ENCODE data around the gene BCL6.

The BCL6 gene

GRCh38 chr3:187737006-187737367 is 8.3 kb downstream of the BCL6 start:
- TF ChIP-seq SIN3A (IDR thresholded peaks at IDR 0.05; ENCODE audit: borderline replicate concordance, insufficient read depth, low read length) (no peak), FOXP2 (optimal IDR thresholded peaks at IDR 0.05; ENCODE audit: borderline replicate concordance, extremely low read depth, extremely low read length, insufficient read depth) (no peak), REST (IDR thresholded peaks at IDR 0.05; ENCODE audit: insufficient read depth in 1 of 2, low read depth in 2 of 2, low read length in 2 of 2) (no peak), POLR2AphosphoS5 (IDR thresholded peaks at IDR 0.05; ENCODE audit: low read depth, low read length) (no peak), TAF1 (IDR thresholded peaks at IDR 0.05; ENCODE audit: borderline replicate concordance, insufficient read depth, low read length) (no peak)

- TF ChIP-seq REST (IDR thresholded peaks at IDR 0.05; ENCODE audit: insufficient read depth in 1 of 2, low read depth in 2 of 2, low read length in 2 of 2) = no peak
- TF ChIP-seq TAF1 (IDR thresholded peaks at IDR 0.05; ENCODE audit: borderline replicate concordance, insufficient read depth, low read length) = no peak
- no peak for TF ChIP-seq FOXP2 (optimal IDR thresholded peaks at IDR 0.05; ENCODE audit: borderline replicate concordance, extremely low read depth, extremely low read length, insufficient read depth)
- TF ChIP-seq POLR2AphosphoS5 (IDR thresholded peaks at IDR 0.05; ENCODE audit: low read depth, low read length) = no peak
- TF ChIP-seq SIN3A (IDR thresholded peaks at IDR 0.05; ENCODE audit: borderline replicate concordance, insufficient read depth, low read length) = no peak
These were observed 8.8 kb downstream of the BCL6 start for GRCh38 chr3:187736418-187736871.

- TF ChIP-seq TAF1 (IDR thresholded peaks at IDR 0.05; ENCODE audit: borderline replicate concordance, insufficient read depth, low read length) (no peak), REST (IDR thresholded peaks at IDR 0.05; ENCODE audit: insufficient read depth in 1 of 2, low read depth in 2 of 2, low read length in 2 of 2) (no peak), SIN3A (IDR thresholded peaks at IDR 0.05; ENCODE audit: borderline replicate concordance, insufficient read depth, low read length) (no peak), FOXP2 (optimal IDR thresholded peaks at IDR 0.05; ENCODE audit: borderline replicate concordance, extremely low read depth, extremely low read length, insufficient read depth) (no peak), POLR2AphosphoS5 (IDR thresholded peaks at IDR 0.05; ENCODE audit: low read depth, low read length) (no peak)
These were observed 9.4 kb downstream of the BCL6 start for GRCh38 chr3:187735837-187736236.

- TF ChIP-seq REST (IDR thresholded peaks at IDR 0.05; ENCODE audit: insufficient read depth in 1 of 2, low read depth in 2 of 2, low read length in 2 of 2) = no peak
- TF ChIP-seq SIN3A (IDR thresholded peaks at IDR 0.05; ENCODE audit: borderline replicate concordance, insufficient read depth, low read length) = no peak
- no peak for TF ChIP-seq FOXP2 (optimal IDR thresholded peaks at IDR 0.05; ENCODE audit: borderline replicate concordance, extremely low read depth, extremely low read length, insufficient read depth)
- TF ChIP-seq POLR2AphosphoS5 (IDR thresholded peaks at IDR 0.05; ENCODE audit: low read depth, low read length) = no peak
- no peak for TF ChIP-seq TAF1 (IDR thresholded peaks at IDR 0.05; ENCODE audit: borderline replicate concordance, insufficient read depth, low read length)
These were observed 9.9 kb downstream of the BCL6 start for GRCh38 chr3:187735383-187735782.

GRCh38 chr3:187734841-187735240 is 10.4 kb downstream of the BCL6 start:
- TF ChIP-seq TAF1 (IDR thresholded peaks at IDR 0.05; ENCODE audit: borderline replicate concordance, insufficient read depth, low read length) = no peak
- TF ChIP-seq SIN3A (IDR thresholded peaks at IDR 0.05; ENCODE audit: borderline replicate concordance, insufficient read depth, low read length) = no peak
- TF ChIP-seq FOXP2 (optimal IDR thresholded peaks at IDR 0.05; ENCODE audit: borderline replicate concordance, extremely low read depth, extremely low read length, insufficient read depth) = no peak
- TF ChIP-seq POLR2AphosphoS5 (IDR thresholded peaks at IDR 0.05; ENCODE audit: low read depth, low read length) = no peak
- TF ChIP-seq REST (IDR thresholded peaks at IDR 0.05; ENCODE audit: insufficient read depth in 1 of 2, low read depth in 2 of 2, low read length in 2 of 2) = no peak

Measured in PFSK-1 (cell line).